Measurements from ENCODE around the gene USP17L13.
A peak's percentile ranks its signal among the peaks of the same experiment; 100 is the strongest.
"Not testable (repeated sequence)": the region's sequence is repeated elsewhere in the genome, so short reads cannot be mapped to it uniquely, and the experiment has no call there.

The USP17L13 gene

GRCh38 chr4:9224596-9224995, at the start of gene USP17L13:
Gene USP17L13 (plus strand): TSS chr4:9224896. CDS start chr4:9224896, 0 bp downstream.
- not testable (repeated sequence) for DNase-seq (ENCODE audit: low spot score)

- DNase-seq (ENCODE audit: low spot score): not testable (repeated sequence)
Observed at GRCh38 chr4:9210357-9210756, 14.3 kb upstream of the USP17L13 start, which contains the start of gene USP17L10. Gene USP17L10 (plus strand): TSS chr4:9210657. CDS start chr4:9210657, 0 bp downstream.

- DNase-seq (ENCODE audit: low spot score): not testable (repeated sequence)
Observed at GRCh38 chr4:9214701-9215100, 10.0 kb upstream of the USP17L13 start.

- DNase-seq (ENCODE audit: low spot score): not testable (repeated sequence)
Observed at GRCh38 chr4:9215105-9215504, 9.6 kb upstream of the USP17L13 start, which contains the start of gene USP17L11. Gene USP17L11 (plus strand): TSS chr4:9215405. CDS start chr4:9215405, 0 bp downstream.

- DNase-seq (ENCODE audit: low spot score): not testable (repeated sequence)
Observed at GRCh38 chr4:9219852-9220251, 4.8 kb upstream of the USP17L13 start, which contains the start of gene USP17L12. Gene USP17L12 (plus strand): TSS chr4:9220152. CDS start chr4:9220152, 0 bp downstream.

- DNase-seq (ENCODE audit: low spot score): not testable (repeated sequence)
Observed at GRCh38 chr4:9230249-9230648, 5.6 kb downstream of the USP17L13 start.

- DNase-seq (ENCODE audit: low spot score): not testable (repeated sequence)
Observed at GRCh38 chr4:9234085-9234484, 9.4 kb downstream of the USP17L13 start, which contains the start of gene USP17L15. Gene USP17L15 (plus strand): TSS chr4:9234385. CDS start chr4:9234385, 0 bp downstream.

- not testable (repeated sequence) for DNase-seq (ENCODE audit: low spot score)
Observed at GRCh38 chr4:9238461-9238860, 13.8 kb downstream of the USP17L13 start.

GRCh38 chr4:9243579-9243978, 18.9 kb downstream of the USP17L13 start, which contains the start of gene USP17L17:
Gene USP17L17 (plus strand): TSS chr4:9243879. CDS start chr4:9243879, 0 bp downstream.
- not testable (repeated sequence) for DNase-seq (ENCODE audit: low spot score)

- DNase-seq (ENCODE audit: low spot score): peak; percentile 0
Observed at GRCh38 chr4:9247953-9248680, 23.4 kb downstream of the USP17L13 start, which contains the start of gene USP17L18. Gene USP17L18 (plus strand): TSS chr4:9248630. CDS start chr4:9248630, 0 bp downstream.

- not testable (repeated sequence) for DNase-seq (ENCODE audit: low spot score)
Observed at GRCh38 chr4:9253078-9253477, 28.4 kb downstream of the USP17L13 start, which contains the start of gene USP17L19. Gene USP17L19 (plus strand): TSS chr4:9253378. CDS start chr4:9253378, 0 bp downstream.

GRCh38 chr4:9257824-9258223, 33.1 kb downstream of the USP17L13 start, which contains the start of gene USP17L20:
Gene USP17L20 (plus strand): TSS chr4:9258124. CDS start chr4:9258124, 0 bp downstream.
- not testable (repeated sequence) for DNase-seq (ENCODE audit: low spot score)

GRCh38 chr4:9262572-9262971, 37.9 kb downstream of the USP17L13 start, which contains the start of gene USP17L21:
Gene USP17L21 (plus strand): TSS chr4:9262872. CDS start chr4:9262872, 0 bp downstream.
- DNase-seq (ENCODE audit: low spot score): not testable (repeated sequence)

- DNase-seq (ENCODE audit: low spot score): not testable (repeated sequence)
Observed at GRCh38 chr4:9267319-9267718, 42.6 kb downstream of the USP17L13 start, which contains the start of gene USP17L22. Gene USP17L22 (plus strand): TSS chr4:9267619. CDS start chr4:9267619, 0 bp downstream.

- DNase-seq (ENCODE audit: low spot score): not testable (repeated sequence)
Observed at GRCh38 chr4:9271719-9272118, 47.0 kb downstream of the USP17L13 start.
